ENCODE results near the gene ROR2. TPM values are rescaled to one million over a fixed set of nuclear protein-coding genes. Genes with fewer than 3 reads are reported as not detected.
A peak's percentile ranks its signal among the peaks of the same experiment; 100 is the strongest.

Gene ROR2
- total RNA-seq, 4 donors from 2014 or later: 9.5 to 17.7 (median 15.9) TPM

DNA sequence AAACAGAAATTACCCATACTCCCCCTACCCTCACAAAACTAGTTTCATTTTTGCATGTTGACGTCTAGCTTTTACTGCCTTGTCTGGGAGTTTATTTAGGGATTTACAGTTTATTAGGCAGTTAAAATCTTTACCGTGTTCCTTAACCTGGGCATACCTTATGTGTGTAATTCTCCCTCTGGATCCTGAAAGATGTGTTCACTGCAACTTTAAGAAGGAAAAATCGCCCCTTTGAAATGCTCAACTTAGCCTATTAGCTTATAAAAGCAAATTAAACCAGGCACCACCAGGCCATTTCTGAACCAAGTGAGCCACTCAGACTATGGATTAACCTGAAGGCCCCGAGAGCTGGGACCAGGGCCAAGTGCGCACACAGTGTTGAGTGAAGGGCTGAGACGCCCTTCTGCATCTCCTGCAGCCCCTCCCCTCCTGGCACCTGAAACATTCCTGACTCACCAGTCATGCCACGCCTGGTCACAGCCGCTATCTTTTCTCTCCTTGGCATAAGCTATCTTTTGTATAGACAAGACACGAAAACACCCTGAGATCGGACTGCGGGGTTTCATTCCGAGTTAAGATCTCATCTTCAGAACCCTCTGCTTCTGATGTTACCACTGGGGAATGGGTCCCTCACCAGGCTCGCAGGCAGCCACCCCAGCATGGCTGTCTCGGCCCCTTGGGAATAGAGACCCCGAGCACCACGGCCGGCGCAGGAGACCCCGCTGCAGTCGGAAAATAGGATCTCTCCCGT is 111.9 kb downstream of the ROR2 start:
- intact Hi-C loops (cut with DNase I): no loop called here
- peak; percentile 97 to 98 for DNase-seq
- H3K4me1 ChIP-seq: peaks cover 40 to 53% of the 10 kb centered on the region in 2 donors

DNA sequence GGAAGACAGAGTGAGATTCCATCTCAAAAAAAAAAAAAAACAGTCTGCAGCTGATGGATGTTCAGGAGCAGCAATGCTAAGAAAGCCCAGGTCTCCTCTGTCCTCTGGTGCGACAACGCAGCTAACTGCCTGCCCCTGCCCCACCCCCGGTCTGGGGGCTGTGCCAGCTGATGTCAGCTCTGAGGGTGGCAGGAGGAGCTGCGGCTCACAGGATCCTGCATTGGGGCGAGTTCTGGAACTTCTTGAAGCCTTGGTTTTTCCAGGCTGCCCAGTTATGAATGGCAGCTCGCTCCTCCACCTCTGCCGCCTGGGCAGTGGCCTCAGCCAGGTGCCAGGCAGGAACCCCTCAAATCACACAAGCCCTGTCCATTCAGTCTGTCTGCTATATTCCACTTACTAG is 113.5 kb downstream of the ROR2 start:
- intact Hi-C loops (cut with DNase I): no loop called here
- peak; percentile 90 to 92 for DNase-seq
- Histone ChIP-seq H3K27ac (peak overlapping the region; percentile 51 to 93 (median 88)), H3K27me3 (no peaks in the 10 kb centered on the region), H3K9me3 (no peaks in the 10 kb centered on the region), H3K36me3 (no peaks in the 10 kb centered on the region), H3K4me3 (replicated peaks in 1 of 3) (no peak overlapping the region), H3K4me1 (peaks cover 40 to 53% of the 10 kb centered on the region in 2 donors)
- 31 to 48% methylated on average over 7 of the region's 7 CpGs for WGBS, 2 donors
- peak in 1 of 2 donors; percentile 40 for TF ChIP-seq POLR2A (IDR thresholded peaks at IDR 0.05)
- TF ChIP-seq, protein P1, sequence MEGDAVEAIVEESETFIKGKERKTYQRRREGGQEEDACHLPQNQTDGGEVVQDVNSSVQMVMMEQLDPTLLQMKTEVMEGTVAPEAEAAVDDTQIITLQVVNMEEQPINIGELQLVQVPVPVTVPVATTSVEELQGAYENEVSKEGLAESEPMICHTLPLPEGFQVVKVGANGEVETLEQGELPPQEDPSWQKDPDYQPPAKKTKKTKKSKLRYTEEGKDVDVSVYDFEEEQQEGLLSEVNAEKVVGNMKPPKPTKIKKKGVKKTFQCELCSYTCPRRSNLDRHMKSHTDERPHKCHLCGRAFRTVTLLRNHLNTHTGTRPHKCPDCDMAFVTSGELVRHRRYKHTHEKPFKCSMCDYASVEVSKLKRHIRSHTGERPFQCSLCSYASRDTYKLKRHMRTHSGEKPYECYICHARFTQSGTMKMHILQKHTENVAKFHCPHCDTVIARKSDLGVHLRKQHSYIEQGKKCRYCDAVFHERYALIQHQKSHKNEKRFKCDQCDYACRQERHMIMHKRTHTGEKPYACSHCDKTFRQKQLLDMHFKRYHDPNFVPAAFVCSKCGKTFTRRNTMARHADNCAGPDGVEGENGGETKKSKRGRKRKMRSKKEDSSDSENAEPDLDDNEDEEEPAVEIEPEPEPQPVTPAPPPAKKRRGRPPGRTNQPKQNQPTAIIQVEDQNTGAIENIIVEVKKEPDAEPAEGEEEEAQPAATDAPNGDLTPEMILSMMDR (IDR thresholded peaks at IDR 0.05): no peak

More for the DNA sequence above, 111.9 kb downstream of the ROR2 start:
- Histone ChIP-seq H3K9me3 (no peaks in the 10 kb centered on the region), H3K27ac (peak overlapping the region; percentile 67 to 93 (median 70)), H3K4me3 (replicated peaks in 1 of 3) (no peak overlapping the region), H3K36me3 (no peaks in the 10 kb centered on the region), H3K27me3 (no peaks in the 10 kb centered on the region)
- TF ChIP-seq, protein P1 (IDR thresholded peaks at IDR 0.05): no peak
- peak in 1 of 2 donors; percentile 23 for TF ChIP-seq POLR2A (IDR thresholded peaks at IDR 0.05)
- WGBS, 2 donors: 39 to 50% methylated on average over 21 of the region's 21 CpGs

DNA sequence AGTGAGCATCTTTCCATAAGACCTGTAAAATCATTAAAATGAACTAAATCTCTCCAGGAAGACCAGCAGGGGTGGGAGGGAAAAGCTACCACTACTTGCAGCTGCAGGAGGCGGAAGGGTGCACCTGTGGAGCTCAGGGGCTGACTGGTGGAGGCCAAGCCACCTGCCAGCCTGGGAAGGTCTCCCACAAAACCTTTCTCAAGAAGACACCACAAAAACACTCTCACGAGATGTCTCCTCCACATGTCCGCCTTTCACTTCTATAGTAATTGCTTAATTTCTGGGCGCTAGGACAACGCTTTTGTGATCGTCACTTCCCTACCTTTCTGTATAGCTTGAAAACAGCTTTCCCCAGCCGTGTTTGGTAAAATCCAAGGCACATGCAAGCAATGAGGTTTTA is 114.4 kb downstream of the ROR2 start:
- peak overlapping the region; percentile 67 to 93 (median 88) for H3K27ac ChIP-seq

DNA sequence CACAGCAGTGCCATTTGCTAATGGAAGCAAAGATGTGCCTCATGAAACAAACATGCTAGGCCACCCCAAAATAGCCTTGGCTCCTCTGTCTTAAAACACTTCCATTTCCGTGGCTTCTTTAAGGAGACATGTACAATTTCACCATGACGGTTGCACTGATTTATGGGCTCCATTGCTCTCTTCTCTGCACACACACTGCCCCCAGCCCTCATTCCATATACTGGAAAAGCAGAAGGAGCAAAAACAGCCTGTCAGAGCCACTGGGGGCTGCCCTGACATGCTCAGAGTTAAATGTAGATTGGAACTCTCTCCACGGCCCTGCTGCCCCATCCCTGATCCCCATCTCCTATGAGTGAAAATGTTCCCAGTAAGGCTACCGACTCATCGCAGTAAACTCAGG is 114.8 kb downstream of the ROR2 start:
- intact Hi-C loops (cut with DNase I): no loop called here
- no peak for DNase-seq
- 79 to 91% methylated on average over 5 of the region's 5 CpGs for WGBS, 2 donors
- peaks cover 40 to 53% of the 10 kb centered on the region in 2 donors for H3K4me1 ChIP-seq
- H3K27me3 ChIP-seq: no peaks in the 10 kb centered on the region
- TF ChIP-seq, protein P1 (IDR thresholded peaks at IDR 0.05): no peak
- no peak for TF ChIP-seq POLR2A (IDR thresholded peaks at IDR 0.05)
- peak overlapping the region; percentile 67 to 93 (median 88) for H3K27ac ChIP-seq
- no peak overlapping the region for H3K4me3 ChIP-seq (replicated peaks in 1 of 3)
- H3K9me3 ChIP-seq: no peaks in the 10 kb centered on the region
- no peaks in the 10 kb centered on the region for H3K36me3 ChIP-seq

More for the DNA sequence above, 114.4 kb downstream of the ROR2 start:
- Histone ChIP-seq H3K9me3 (no peaks in the 10 kb centered on the region), H3K4me1 (peaks cover 40 to 53% of the 10 kb centered on the region in 2 donors), H3K4me3 (replicated peaks in 1 of 3) (no peak overlapping the region), H3K36me3 (no peaks in the 10 kb centered on the region), H3K27me3 (no peaks in the 10 kb centered on the region)
- WGBS, 2 donors: 91 to 93% methylated on average over 7 of the region's 7 CpGs
- intact Hi-C loops (cut with DNase I): no loop called here
- DNase-seq: no peak
- no peak for TF ChIP-seq POLR2A (IDR thresholded peaks at IDR 0.05)

DNA sequence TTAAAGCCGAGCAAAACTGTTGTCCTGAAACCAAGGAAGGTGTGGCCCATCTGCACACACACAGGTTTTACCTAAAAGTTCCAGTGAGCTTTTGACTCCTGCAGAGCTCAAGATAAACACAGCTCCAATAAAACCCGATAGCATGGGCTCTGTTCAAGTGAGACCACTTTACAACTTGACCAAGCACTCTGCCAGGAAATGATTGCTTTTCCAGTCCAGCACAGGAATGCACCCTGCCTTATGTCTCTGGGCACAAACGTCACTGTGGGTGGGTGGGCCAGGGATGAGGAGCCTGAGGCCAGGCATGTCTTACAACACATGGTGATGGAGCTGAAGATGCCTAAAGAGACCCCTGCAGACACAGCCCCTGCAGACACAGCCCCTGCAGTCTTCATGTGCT is 115.3 kb downstream of the ROR2 start:
- intact Hi-C loops (cut with DNase I): no loop called here
- no peaks in the 10 kb centered on the region for H3K27me3 ChIP-seq
- WGBS, 2 donors: 17 to 26% methylated on average over 3 of the region's 3 CpGs

More for the DNA sequence above, 115.3 kb downstream of the ROR2 start:
- TF ChIP-seq POLR2A (IDR thresholded peaks at IDR 0.05): peak in 1 of 2 donors; percentile 37
- TF ChIP-seq, protein P1 (IDR thresholded peaks at IDR 0.05): no peak
- Histone ChIP-seq H3K4me1 (peaks cover 40 to 53% of the 10 kb centered on the region in 2 donors), H3K9me3 (no peaks in the 10 kb centered on the region), H3K4me3 (replicated peaks in 1 of 3) (no peak overlapping the region), H3K36me3 (no peaks in the 10 kb centered on the region), H3K27ac (peak overlapping the region; percentile 88 to 94 (median 93))
- peak; percentile 76 to 79 for DNase-seq

Data from thyroid gland (tissue), 4 donors.